NCI-H2107 (cell line): Measurements from ENCODE around the gene VPS39.
A peak's percentile ranks its signal among the peaks of the same experiment; 100 is the strongest.

Experiments
- DNase-seq: peaks from one replicate; lab custom pipeline; 2025; lab: John Stamatoyannopoulos, UW

VPS39 gene

GRCh38 chr15:42130246-42130986, 77.7 kb downstream of the VPS39 start:
- peak; percentile 52 for DNase-seq

- DNase-seq: no peak
Observed at GRCh38 chr15:42129364-42129763, 78.7 kb downstream of the VPS39 start.

- no peak for DNase-seq
Observed at GRCh38 chr15:42128476-42128875, 79.6 kb downstream of the VPS39 start.

GRCh38 chr15:42123546-42123945, 84.6 kb downstream of the VPS39 start:
- DNase-seq: no peak

GRCh38 chr15:42121682-42122081, 86.4 kb downstream of the VPS39 start:
- DNase-seq: no peak

- DNase-seq: no peak
Observed at GRCh38 chr15:42121021-42121420, 87.1 kb downstream of the VPS39 start.

- DNase-seq: no peak
Observed at GRCh38 chr15:42120285-42120684, 87.8 kb downstream of the VPS39 start.

GRCh38 chr15:42119446-42119760, 88.7 kb downstream of the VPS39 start:
- DNase-seq: no peak

- DNase-seq: peak; percentile 1
Observed at GRCh38 chr15:42118650-42119445, 89.3 kb downstream of the VPS39 start.

GRCh38 chr15:42111924-42112323, 96.2 kb downstream of the VPS39 start:
- DNase-seq: no peak

GRCh38 chr15:42110367-42110766, 97.7 kb downstream of the VPS39 start:
- no peak for DNase-seq

- no peak for DNase-seq
Observed at GRCh38 chr15:42108806-42109205, 99.3 kb downstream of the VPS39 start.
